RPMI8226 (cell line): ENCODE data around the gene ANKRD7.
A peak's percentile ranks its signal among the peaks of the same experiment; 100 is the strongest.
"Not testable (repeated sequence)": the region's sequence is repeated elsewhere in the genome, so short reads cannot be mapped to it uniquely, and the experiment has no call there.

Experiments
- DNase-seq: peaks from one replicate; pipeline ENCODE4 v3.0.0-alpha.2; 2015

ANKRD7 gene

GRCh38 chr7:118239014-118239413, 14.5 kb downstream of the ANKRD7 start:
- no peak for DNase-seq

DNA sequence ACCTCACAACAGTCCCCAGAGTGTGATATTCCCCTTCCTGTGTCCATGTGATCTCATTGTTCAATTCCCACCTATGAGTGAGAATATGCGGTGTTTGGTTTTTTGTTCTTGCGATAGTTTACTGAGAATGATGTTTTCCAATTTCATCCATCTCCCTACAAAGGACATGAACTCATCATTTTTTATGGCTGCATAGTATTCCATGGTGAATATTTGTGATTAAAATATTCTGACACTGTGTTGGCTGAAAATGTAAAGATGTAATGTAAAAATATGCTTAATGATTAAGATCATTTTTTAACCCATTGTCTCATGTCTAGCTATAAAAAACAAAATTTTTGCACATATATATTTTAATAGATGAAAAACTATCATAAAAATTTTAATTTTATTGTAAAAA, 15.8 kb downstream of the ANKRD7 start:
- DNase-seq: not testable (repeated sequence)

DNA sequence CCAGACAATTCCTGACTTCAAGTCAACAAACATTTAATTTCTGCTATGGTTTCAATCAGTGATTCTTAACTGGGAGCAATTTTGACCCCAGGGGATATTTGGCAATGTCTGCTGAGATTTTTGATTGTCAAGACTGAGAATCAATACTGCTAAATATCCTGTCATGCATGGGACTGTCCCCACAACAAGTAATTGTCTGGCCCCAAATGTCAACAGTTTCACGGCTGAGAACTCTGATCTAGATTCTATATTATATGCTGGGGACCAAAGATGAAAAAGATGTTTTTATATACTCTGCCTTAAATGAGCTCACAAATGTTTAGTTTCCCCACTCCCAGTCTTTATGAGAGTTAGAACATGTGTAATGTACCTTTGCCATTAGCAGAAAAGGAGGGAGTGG, 19.2 kb downstream of the ANKRD7 start:
- no peak for DNase-seq

- DNase-seq: no peak
These were observed 20.9 kb downstream of the ANKRD7 start for GRCh38 chr7:118245267-118246040.

DNA sequence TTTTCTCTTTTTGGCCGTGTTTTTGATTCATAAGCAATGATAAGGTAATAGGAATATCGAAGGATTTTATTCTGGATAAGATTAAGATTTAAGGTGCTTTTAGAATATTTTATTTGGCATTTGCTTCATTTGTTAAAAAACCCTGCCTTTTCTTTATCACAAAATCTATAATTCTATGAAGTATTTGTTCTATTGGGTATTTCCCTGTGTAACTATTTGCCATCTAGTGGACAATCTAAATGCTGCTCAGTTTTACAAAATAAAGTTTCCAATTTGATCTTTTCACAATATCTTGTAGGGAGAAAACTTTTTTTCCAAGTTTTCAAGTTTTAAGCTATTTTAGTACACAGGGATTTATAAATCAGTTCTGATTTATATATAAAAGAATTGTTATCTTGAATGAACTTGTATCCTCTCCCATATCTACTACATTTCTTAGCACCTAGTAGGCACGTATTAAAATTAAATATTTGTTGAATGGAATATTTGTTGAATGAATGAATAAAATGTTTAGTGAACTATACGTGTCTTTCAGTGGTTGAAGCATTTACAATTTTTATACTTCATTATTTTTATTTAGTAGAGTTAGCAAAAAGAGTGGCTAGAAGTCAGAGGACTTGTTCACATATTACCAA, 26.5 kb downstream of the ANKRD7 start:
- no peak for DNase-seq

- no peak for DNase-seq
These were observed 27.6 kb downstream of the ANKRD7 start for GRCh38 chr7:118252087-118252486.

GRCh38 chr7:118259115-118259514, 34.6 kb downstream of the ANKRD7 start:
- no peak for DNase-seq

- DNase-seq: no peak
These were observed 40.3 kb downstream of the ANKRD7 start for GRCh38 chr7:118264836-118265235.

- DNase-seq: peak; percentile 9
These were observed 56.0 kb downstream of the ANKRD7 start for GRCh38 chr7:118280319-118281012.

DNA sequence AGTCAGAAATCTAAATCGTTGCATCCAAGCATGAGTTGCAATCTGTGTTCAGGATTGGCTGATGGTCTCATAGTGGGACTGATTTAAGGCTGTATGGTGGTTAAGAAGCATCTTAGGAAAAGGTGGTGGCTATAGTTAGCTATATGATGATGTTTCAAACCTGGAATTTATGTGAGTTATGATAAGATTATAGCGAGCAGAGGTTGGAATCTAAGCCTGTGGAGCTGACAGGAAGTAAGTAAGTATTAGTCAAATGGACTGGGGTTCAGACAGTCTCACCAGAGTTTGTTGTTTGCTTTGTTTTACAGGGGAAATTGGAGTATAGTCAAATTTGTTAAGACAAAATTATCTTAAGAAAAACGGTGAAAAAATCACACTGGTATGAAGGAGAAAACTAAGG, 56.7 kb downstream of the ANKRD7 start:
- DNase-seq: no peak

GRCh38 chr7:118285358-118285757, 60.9 kb downstream of the ANKRD7 start:
- no peak for DNase-seq

DNA sequence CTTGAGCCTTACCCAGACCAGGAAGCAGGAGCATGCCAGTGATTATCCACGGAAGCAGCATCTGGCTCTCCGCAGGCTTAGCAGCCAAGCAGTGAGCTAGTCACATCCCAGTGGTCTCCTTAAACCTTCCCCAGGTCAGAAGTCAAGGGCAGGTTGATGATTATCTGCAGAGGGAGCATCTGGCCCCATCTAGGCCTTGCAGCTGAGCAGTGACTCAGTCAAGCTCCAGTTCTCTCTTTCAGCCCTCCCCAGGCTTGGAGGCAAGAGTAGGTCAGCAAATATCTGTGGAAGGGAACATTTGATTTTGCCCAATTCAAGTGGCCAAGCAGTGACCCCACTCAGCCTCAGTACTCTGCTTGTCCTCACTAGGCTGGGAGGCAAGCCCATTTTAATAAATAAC, 61.6 kb downstream of the ANKRD7 start:
- DNase-seq: no peak

- DNase-seq: peak; percentile 52
These were observed 63.6 kb downstream of the ANKRD7 start for GRCh38 chr7:118288098-118288497.

DNA sequence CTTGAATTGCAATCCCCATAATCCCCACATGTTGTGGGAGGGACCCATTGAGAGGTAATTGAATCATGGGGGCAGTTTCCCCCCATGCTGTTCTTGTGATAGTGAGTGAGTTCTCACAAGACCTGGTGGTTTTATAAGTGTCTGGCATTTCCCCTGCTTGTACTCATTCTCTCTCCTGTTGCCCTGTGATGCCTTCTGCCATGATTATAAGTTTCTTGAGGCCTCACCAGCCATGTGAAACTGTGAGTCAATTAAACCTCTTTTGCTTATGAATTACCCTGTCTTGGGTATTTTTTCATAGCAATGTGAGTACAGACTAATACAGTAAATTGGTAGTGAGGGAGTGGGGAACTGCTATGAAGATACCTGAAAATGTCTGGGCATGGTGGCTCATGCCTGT, 65.0 kb downstream of the ANKRD7 start:
- DNase-seq: no peak
